GM19452 (cell line): Measurements from ENCODE around the gene GRM7.

Source experiments
- ATAC-seq: cut with Tn5 transposase; IDR thresholded peaks from one replicate; pipeline ENCODE4 v1.9.1; 2021; ENCODE audit not compliant: unreplicated experiment

The GRM7 gene

GRCh38 chr3:6965881-6966280, 105.0 kb downstream of the GRM7 start:
- ATAC-seq: no peak

GRCh38 chr3:6971933-6972332, 111.0 kb downstream of the GRM7 start:
- ATAC-seq: no peak

GRCh38 chr3:6985848-6986247, 124.9 kb downstream of the GRM7 start:
- no peak for ATAC-seq

- ATAC-seq: no peak
These were observed 128.8 kb downstream of the GRM7 start for GRCh38 chr3:6989608-6990291.

- no peak for ATAC-seq
These were observed 133.3 kb downstream of the GRM7 start for GRCh38 chr3:6994081-6994668.

- ATAC-seq: no peak
These were observed 139.6 kb downstream of the GRM7 start for GRCh38 chr3:7000501-7000900.

- no peak for ATAC-seq
These were observed 140.5 kb downstream of the GRM7 start for GRCh38 chr3:7001370-7001769.

- no peak for ATAC-seq
These were observed 154.9 kb downstream of the GRM7 start for GRCh38 chr3:7015683-7016440.

- ATAC-seq: no peak
These were observed 164.8 kb downstream of the GRM7 start for GRCh38 chr3:7025581-7026300.

- ATAC-seq: no peak
These were observed 168.6 kb downstream of the GRM7 start for GRCh38 chr3:7029562-7029961.

- ATAC-seq: no peak
These were observed 177.5 kb downstream of the GRM7 start for GRCh38 chr3:7038394-7038793.

GRCh38 chr3:7062714-7063113, 201.8 kb downstream of the GRM7 start:
- ATAC-seq: no peak

GRCh38 chr3:7070461-7070860, 209.5 kb downstream of the GRM7 start:
- no peak for ATAC-seq

- ATAC-seq: no peak
These were observed 213.3 kb downstream of the GRM7 start for GRCh38 chr3:7074217-7074616.

- ATAC-seq: no peak
These were observed 214.2 kb downstream of the GRM7 start for GRCh38 chr3:7075117-7075516.

- no peak for ATAC-seq
These were observed 215.0 kb downstream of the GRM7 start for GRCh38 chr3:7075901-7076300.

GRCh38 chr3:7082244-7082643, 221.3 kb downstream of the GRM7 start:
- ATAC-seq: no peak

- ATAC-seq: no peak
These were observed 225.5 kb downstream of the GRM7 start for GRCh38 chr3:7086417-7086816.

GRCh38 chr3:7095116-7095515, 234.2 kb downstream of the GRM7 start:
- ATAC-seq: no peak

- no peak for ATAC-seq
These were observed 239.2 kb downstream of the GRM7 start for GRCh38 chr3:7100136-7100535.

GRCh38 chr3:7106635-7107034, 245.7 kb downstream of the GRM7 start:
- ATAC-seq: no peak
